Measurements from ENCODE around the gene CLTRN. TPM values are rescaled to one million over a fixed set of nuclear protein-coding genes. Genes with fewer than 3 reads are reported as not detected.

The CLTRN gene
- total RNA-seq, 1 experiment from 2014 or later = 1.8 TPM

DNA sequence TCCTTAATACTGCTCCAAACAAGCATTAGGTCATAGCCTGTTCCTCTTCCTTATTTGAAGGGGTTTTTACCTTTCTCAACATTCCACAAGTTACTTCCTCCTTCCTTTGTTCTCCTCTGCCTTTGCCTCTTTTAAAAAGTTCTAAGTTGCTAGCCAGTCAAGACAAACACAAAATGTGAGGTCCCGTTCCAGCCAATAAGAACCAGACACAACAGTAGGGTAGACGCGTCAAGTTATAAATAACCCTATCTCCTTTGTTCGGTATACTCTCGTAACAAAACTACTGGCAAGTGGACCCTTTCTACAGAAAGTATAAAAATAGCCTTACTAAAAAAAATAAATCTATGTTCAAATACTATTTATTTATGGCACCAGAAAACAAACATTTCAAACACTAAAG is 57.5 kb downstream of the CLTRN start:
- Histone ChIP-seq H3K4ac (ENCODE audit: low read depth, low read length) (no peak overlapping the region), H3K79me2 (ENCODE audit: insufficient read depth, low read length) (no peaks in the 10 kb centered on the region), H3K9ac (ENCODE audit: extremely low read depth, insufficient read length, low read length) (no peak overlapping the region), H2BK15ac (ENCODE audit: low read depth, low read length) (no peak overlapping the region), H2BK20ac (ENCODE audit: low read depth, low read length, poor library complexity, severe bottlenecking) (no peak overlapping the region), H3K23ac (ENCODE audit: insufficient read length, low read depth, low read length) (no peak overlapping the region), H3K23me2 (ENCODE audit: insufficient read length, low read depth, low read length, poor library complexity, severe bottlenecking) (no peaks in the 10 kb centered on the region), H4K20me1 (ENCODE audit: control insufficient read depth, insufficient read depth, insufficient read length) (no peaks in the 10 kb centered on the region), H2BK120ac (ENCODE audit: low read depth, low read length, poor library complexity, severe bottlenecking) (no peak overlapping the region), H3K14ac (ENCODE audit: insufficient read depth, low read length) (no peak overlapping the region), H3K18ac (ENCODE audit: insufficient read length, low read depth, low read length) (no peak overlapping the region), H3K56ac (ENCODE audit: insufficient read length, low read depth, low read length) (no peak overlapping the region), H2AK5ac (ENCODE audit: insufficient read length, low read length) (no peak overlapping the region), H3K27me3 (ENCODE audit: insufficient read depth, low read length) (no peaks in the 10 kb centered on the region), H2BK5ac (ENCODE audit: insufficient read length, low read length) (no peak overlapping the region), H4K5ac (ENCODE audit: insufficient read length, low read depth, low read length) (no peak overlapping the region), H3K4me1 (ENCODE audit: insufficient read depth, low read length) (no peaks in the 10 kb centered on the region; the same call in 1 of the 2 replicates), H4K91ac (ENCODE audit: insufficient read length, low read depth, low read length) (no peak overlapping the region), H3K4me2 (ENCODE audit: insufficient read depth, insufficient read length, low read length) (no peak overlapping the region), H4K8ac (replicated peaks; ENCODE audit: insufficient read length, low read depth, low read length) (no peak overlapping the region), H3T11ph (ENCODE audit: low read length) (no peak overlapping the region), H2BK12ac (ENCODE audit: insufficient read length, low read depth, low read length) (no peak overlapping the region), H3K79me1 (ENCODE audit: insufficient read depth, low read depth, low read length, poor library complexity, severe bottlenecking) (no peaks in the 10 kb centered on the region), H3K27ac (ENCODE audit: insufficient read length, low read depth, low read length) (no peak overlapping the region), H3K9me3 (ENCODE audit: control insufficient read depth, low read depth, low read length) (no peaks in the 10 kb centered on the region), H2AFZ (ENCODE audit: low read length) (no peak overlapping the region)
- DNase-seq = no peak
- Mint-ChIP-seq H3K36me3 (ENCODE audit: insufficient read depth in 1 of 3, low read depth in 3 of 3) (peaks cover 0 to 1% (median 0%) of the 10 kb centered on the region in 3 experiments; a peak in 1 of 7 replicates), H3K4me1 (peaks cover 3 to 4% of the 10 kb centered on the region in 2 experiments; a peak in 2 of 4 replicates), H3K27me3 (ENCODE audit: low read depth) (no peaks in the 10 kb centered on the region), H3K4me3 (no peak overlapping the region), H3K27ac (no peak overlapping the region), H3K9me3 (no peaks in the 10 kb centered on the region)
- TF ChIP-seq, protein P1, sequence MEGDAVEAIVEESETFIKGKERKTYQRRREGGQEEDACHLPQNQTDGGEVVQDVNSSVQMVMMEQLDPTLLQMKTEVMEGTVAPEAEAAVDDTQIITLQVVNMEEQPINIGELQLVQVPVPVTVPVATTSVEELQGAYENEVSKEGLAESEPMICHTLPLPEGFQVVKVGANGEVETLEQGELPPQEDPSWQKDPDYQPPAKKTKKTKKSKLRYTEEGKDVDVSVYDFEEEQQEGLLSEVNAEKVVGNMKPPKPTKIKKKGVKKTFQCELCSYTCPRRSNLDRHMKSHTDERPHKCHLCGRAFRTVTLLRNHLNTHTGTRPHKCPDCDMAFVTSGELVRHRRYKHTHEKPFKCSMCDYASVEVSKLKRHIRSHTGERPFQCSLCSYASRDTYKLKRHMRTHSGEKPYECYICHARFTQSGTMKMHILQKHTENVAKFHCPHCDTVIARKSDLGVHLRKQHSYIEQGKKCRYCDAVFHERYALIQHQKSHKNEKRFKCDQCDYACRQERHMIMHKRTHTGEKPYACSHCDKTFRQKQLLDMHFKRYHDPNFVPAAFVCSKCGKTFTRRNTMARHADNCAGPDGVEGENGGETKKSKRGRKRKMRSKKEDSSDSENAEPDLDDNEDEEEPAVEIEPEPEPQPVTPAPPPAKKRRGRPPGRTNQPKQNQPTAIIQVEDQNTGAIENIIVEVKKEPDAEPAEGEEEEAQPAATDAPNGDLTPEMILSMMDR (conservative IDR thresholded peaks at IDR 0.05) = no peak
- no CpG with 5 or more reads among the region's 5 CpGs for WGBS (ENCODE audit: extremely low coverage, insufficient read length, low lambda C conversion rate)

Data from H9 (cell line).